ENCODE results near the gene DDX31.

DNA sequence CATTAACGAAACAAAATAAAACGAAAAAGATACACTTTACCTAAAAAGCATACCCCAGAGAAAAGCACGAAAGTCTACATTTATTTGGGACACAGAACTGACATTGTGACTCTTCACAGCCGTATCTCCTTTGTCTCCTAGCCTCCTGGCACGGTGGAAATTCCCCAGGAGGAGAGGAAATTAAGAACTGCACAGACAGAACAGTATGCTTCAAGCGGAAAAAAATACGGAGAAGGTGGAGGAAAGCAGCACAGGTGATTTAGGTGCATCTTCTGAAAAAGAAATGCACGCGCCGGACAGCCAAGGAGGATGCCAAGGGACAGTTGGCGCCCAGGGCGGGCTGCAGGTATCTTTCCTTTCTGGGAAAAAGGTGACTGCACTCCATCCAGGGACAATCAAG is 32.0 kb downstream of the DDX31 start:
- no peak for TF ChIP-seq ZNF445 (CRISPR knock-in tag; IDR thresholded peaks at IDR 0.05; ENCODE audit: low read depth)
- no peak for TF ChIP-seq GATAD2B (IDR thresholded peaks at IDR 0.05; ENCODE audit: borderline replicate concordance)
- no peak for TF ChIP-seq CTCF (IDR thresholded peaks at IDR 0.05 in 2 of 3, conservative IDR thresholded peaks at IDR 0.05 in 1 of 3; ENCODE audit: insufficient read depth in 2 of 3, low read depth in 1 of 3, low read length in 3 of 3)
- no peak for TF ChIP-seq MAFK (IDR thresholded peaks at IDR 0.05; ENCODE audit: low read length)
- no peak for TF ChIP-seq POLR2AphosphoS5 (IDR thresholded peaks at IDR 0.05; ENCODE audit: control insufficient read depth, insufficient read depth, low read depth, low read length)
- no peak for TF ChIP-seq LARP7 (IDR thresholded peaks at IDR 0.05)
- no peak for TF ChIP-seq ARHGAP35 (IDR thresholded peaks at IDR 0.05; ENCODE audit: partially characterized antibody)
- TF ChIP-seq IRF2 (CRISPR knock-in tag; IDR thresholded peaks at IDR 0.05) = no peak
- no peak for TF ChIP-seq PHB2 (IDR thresholded peaks at IDR 0.05; ENCODE audit: low read depth)
- TF ChIP-seq ZNF232 (CRISPR knock-in tag; IDR thresholded peaks at IDR 0.05) = no peak
- TF ChIP-seq, protein P1, sequence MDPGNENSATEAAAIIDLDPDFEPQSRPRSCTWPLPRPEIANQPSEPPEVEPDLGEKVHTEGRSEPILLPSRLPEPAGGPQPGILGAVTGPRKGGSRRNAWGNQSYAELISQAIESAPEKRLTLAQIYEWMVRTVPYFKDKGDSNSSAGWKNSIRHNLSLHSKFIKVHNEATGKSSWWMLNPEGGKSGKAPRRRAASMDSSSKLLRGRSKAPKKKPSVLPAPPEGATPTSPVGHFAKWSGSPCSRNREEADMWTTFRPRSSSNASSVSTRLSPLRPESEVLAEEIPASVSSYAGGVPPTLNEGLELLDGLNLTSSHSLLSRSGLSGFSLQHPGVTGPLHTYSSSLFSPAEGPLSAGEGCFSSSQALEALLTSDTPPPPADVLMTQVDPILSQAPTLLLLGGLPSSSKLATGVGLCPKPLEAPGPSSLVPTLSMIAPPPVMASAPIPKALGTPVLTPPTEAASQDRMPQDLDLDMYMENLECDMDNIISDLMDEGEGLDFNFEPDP (CRISPR knock-in tag; IDR thresholded peaks at IDR 0.05) = no peak
